K562 (cell line): ENCODE data around the gene COL8A2. TPM values are rescaled to one million over a fixed set of nuclear protein-coding genes. Genes with fewer than 3 reads are reported as not detected.

ENCODE experiments used
- ATAC-seq: fragments of 200-7000 bp; cut with Tn5 transposase; 3 replicates; pipeline ENCODE4 v1.9.1; 2020; ENCODE audit warnings: moderate library complexity
- BruUV-seq: library from RNA; stranded (reverse); fragments of 400-500 nt; replicated peaks from 2 replicates; lab custom pipeline; 2021; lab: Mats Ljungman, UMichigan
- CTCF ChIA-PET: fragments of 300-600 bp; formaldehyde crosslinking; extraction: SDS; loops from one replicate; lab custom pipeline; 2021; ENCODE audit warnings: low intra/inter-chr PET ratio; lab: Yijun Ruan, JAX
- POLR2A ChIA-PET: fragments of 300-600, 350-650 bp; sonication (Branson Sonifier 250); formaldehyde crosslinking; extraction: SDS; loops from one replicate; lab custom pipeline; 2021; ENCODE audit warnings: antibody characterized with exemption, inconsistent platforms; lab: Yijun Ruan, JAX
- DNase-seq, 4 experiments: peaks; one replicate each; pipeline versions ENCODE4 v3.0.0 to v3.0.0-alpha.2; 2011 to 2018; ENCODE audit warnings: low spot score in 3 of 4, mixed read lengths in 3 of 4; ENCODE audit errors: extremely low read depth in 1 of 4
- FAIRE-seq: peaks from 2 replicates; lab custom pipeline; 2011; peaks lifted over from hg19 to GRCh38; lab: Jason Lieb, UNC
- H2AFZ ChIP-seq: 2 replicates; pipeline ENCODE4 v1.6.0; 2011; ENCODE audit warnings: low read depth, low read length, control low read depth, inconsistent platforms
- H3K27ac ChIP-seq: fragments of 200-600 bp; 3 replicates; pipeline ENCODE4 v1.8.0; 2011; ENCODE audit warnings: low read depth, mild to moderate bottlenecking, control low read depth, inconsistent platforms, low read length, moderate library complexity, mixed read lengths; ENCODE audit errors: extremely low read depth
- H3K27me3 ChIP-seq, 2 experiments: fragments of 300-600 bp in 1 of 2; 2 replicates in 1 of 2; 3 replicates in 1 of 2; pipeline versions ENCODE4 v1.6.0 to v1.8.0; 2011; ENCODE audit warnings: inconsistent platforms in 2 of 2, low read length in 2 of 2, mild to moderate bottlenecking in 1 of 2, mixed read lengths in 1 of 2, moderate library complexity in 1 of 2; ENCODE audit not compliant: control insufficient read depth in 2 of 2, insufficient read depth in 2 of 2
- H3K36me3 ChIP-seq: fragments of 300-600 bp; 3 replicates; pipeline ENCODE4 v1.8.0; 2011; ENCODE audit warnings: mild to moderate bottlenecking, low read length, inconsistent platforms; ENCODE audit not compliant: control insufficient read depth, insufficient read depth
- H3K4me1 ChIP-seq, 2 experiments: fragments of 200-600 bp in 1 of 2; replicated peaks in 1 of 2; 2 replicates in 1 of 2; 3 replicates in 1 of 2; pipeline versions ENCODE4 v1.5.1 to v1.8.0; 2011; ENCODE audit warnings: inconsistent platforms in 2 of 2, low read length in 2 of 2, mild to moderate bottlenecking in 1 of 2, mixed read lengths in 1 of 2, moderate library complexity in 1 of 2; ENCODE audit not compliant: control insufficient read depth in 2 of 2, insufficient read depth in 2 of 2
- H3K4me2 ChIP-seq: 2 replicates; pipeline ENCODE4 v1.6.1; 2011; ENCODE audit warnings: low read length, control low read depth, inconsistent platforms, mixed read lengths; ENCODE audit not compliant: insufficient read depth
- H3K4me3 ChIP-seq: fragments of 200-600 bp; sonication (generic), shearing (Covaris generic); 2 replicates; pipeline ENCODE4 v1.5.1; 2016; ENCODE audit warnings: control low read depth, inconsistent platforms
- H3K79me2 ChIP-seq: fragments of 200-600 bp; 3 replicates; pipeline ENCODE4 v1.8.0; 2011; ENCODE audit warnings: low read length, inconsistent platforms; ENCODE audit not compliant: control insufficient read depth, insufficient read depth
- H3K9ac ChIP-seq, 2 experiments: 2 replicates each; pipeline versions ENCODE4 v1.6.0 to v1.6.1; 2011; ENCODE audit warnings: low read depth in 2 of 2, low read length in 2 of 2, control low read depth in 1 of 2, inconsistent platforms in 1 of 2, mild to moderate bottlenecking in 1 of 2, mixed read lengths in 1 of 2; ENCODE audit not compliant: insufficient read depth in 1 of 2
- H3K9me1 ChIP-seq: one replicate; pipeline ENCODE4 v1.6.0; 2011; ENCODE audit warnings: inconsistent platforms, mild to moderate bottlenecking, low read length, moderate library complexity; ENCODE audit not compliant: control insufficient read depth, insufficient read depth
- H3K9me3 ChIP-seq: replicated peaks from 2 replicates; pipeline ENCODE4 v1.5.1; 2011; ENCODE audit warnings: low read depth, low read length, inconsistent platforms; ENCODE audit not compliant: control insufficient read depth, insufficient read depth
- H4K20me1 ChIP-seq: replicated peaks from 2 replicates; pipeline ENCODE4 v1.6.1; 2011; ENCODE audit warnings: low read length, inconsistent platforms, mixed read lengths; ENCODE audit not compliant: control insufficient read depth, insufficient read depth
- CREB3 ChIP-seq: fragments of 450-650 bp; conservative IDR thresholded peaks from 2 replicates; pipeline ENCODE4 v1.6.1; 2016; ENCODE audit warnings: missing genetic modification characterization, low read depth, mild to moderate bottlenecking, missing compliant biosample characterization, moderate library complexity
- ELF4 ChIP-seq: fragments of 450-650 bp; formaldehyde crosslinking; IDR thresholded peaks from 2 replicates; pipeline ENCODE4 v1.4.0; 2022; ENCODE audit warnings: missing genetic modification characterization
- KDM1A ChIP-seq, 2 experiments: fragments of 450-650 bp; IDR thresholded peaks; 2 replicates each; pipeline ENCODE4 v1.6.1; 2016; ENCODE audit warnings: mild to moderate bottlenecking in 2 of 2
- MEIS2 ChIP-seq: fragments of 450-650 bp; IDR thresholded peaks from 2 replicates; pipeline ENCODE4 v1.6.1; 2014; ENCODE audit warnings: mild to moderate bottlenecking; ENCODE audit not compliant: partially characterized antibody
- NCOA4 ChIP-seq: fragments of 450-650 bp; IDR thresholded peaks from 2 replicates; pipeline ENCODE4 v1.6.1; 2018; ENCODE audit warnings: mild to moderate bottlenecking; ENCODE audit not compliant: partially characterized antibody
- NR2C1 ChIP-seq, 2 experiments: fragments of 450-650 bp; IDR thresholded peaks; 2 replicates each; pipeline ENCODE4 v1.6.1; 2017; ENCODE audit warnings: mild to moderate bottlenecking in 2 of 2, antibody characterized with exemption in 1 of 2, inconsistent platforms in 1 of 2, missing compliant biosample characterization in 1 of 2, missing genetic modification characterization in 1 of 2
- PRMT5 ChIP-seq: sonication (generic); formaldehyde crosslinking; IDR thresholded peaks from 2 replicates; pipeline ENCODE4 v1.5.0; 2020; ENCODE audit warnings: missing genetic modification reagents
- PYGO2 ChIP-seq: fragments of 450-650 bp; IDR thresholded peaks from 2 replicates; pipeline ENCODE4 v1.6.1; 2016; ENCODE audit warnings: mild to moderate bottlenecking, missing genetic modification characterization, moderate library complexity, missing compliant biosample characterization
- RCOR1 ChIP-seq, 2 experiments: IDR thresholded peaks; 2 replicates each; pipeline ENCODE4 v1.6.1; 2012; ENCODE audit warnings: low read depth in 2 of 2, low read length in 2 of 2, borderline replicate concordance in 1 of 2, improper control_type of control experiment in 1 of 2
- TCF7L2 ChIP-seq: fragments of 150-350 bp; IDR thresholded peaks from 2 replicates; pipeline ENCODE4 v1.6.1; 2016; ENCODE audit warnings: low read depth, mild to moderate bottlenecking, low read length, moderate library complexity
- ZBTB8A ChIP-seq: fragments of 450-650 bp; IDR thresholded peaks from 2 replicates; pipeline ENCODE4 v1.6.1; 2018; ENCODE audit warnings: mild to moderate bottlenecking, moderate library complexity; ENCODE audit not compliant: partially characterized antibody
- ZNF197 ChIP-seq: fragments of 200-800 bp; sonication (Bioruptor generic); IDR thresholded peaks from 2 replicates; pipeline ENCODE4 v1.6.1; 2016; ENCODE audit warnings: low read depth, missing genetic modification characterization, missing compliant biosample characterization
- ZNF592 ChIP-seq: fragments of 450-650 bp; IDR thresholded peaks from 2 replicates; pipeline ENCODE4 v1.6.1; 2017; ENCODE audit warnings: antibody characterized with exemption, mild to moderate bottlenecking
- WGBS: fragments of 100-300 bp; shearing (Covaris generic); methylation state at CpG from one replicate; pipeline ENCODE4 v1.1.6; 2016; ENCODE audit warnings: low coverage, mixed read lengths; ENCODE audit not compliant: insufficient coverage; ENCODE audit errors: missing lambda C conversion rate; 5-methylcytosine and 5-hydroxymethylcytosine counted together
- in situ Hi-C: fragments of 300-500 bp; cut with MboI; formaldehyde crosslinking; loops from 4 replicates; pipeline ENCODE4 v1.15.0; 2018; ENCODE audit warnings: inconsistent platforms, mixed read lengths
- intact Hi-C: fragments of 100-400 bp; cut with micrococcal nuclease; formaldehyde crosslinking; loops from 2 replicates; pipeline ENCODE4 v1.14.2; 2022
- polyA plus RNA-seq, 8 experiments: library from polyadenylated mRNA; depleted of rRNA in 4 of 8; stranded (reverse) in 5 of 8; unstranded in 3 of 8; fragments of >200 nt; fragmentation: Nextera tagmentation in 2 of 8; fragmentation: Illumina TruSeq in 1 of 8; extraction: Ambion mirVana in 2 of 8; extraction: Trizol in 1 of 8; gene quantifications; 2 replicates each; pipeline versions ENCODE4 v1.2.1 to v1.2.3, GENCODE V29; 2011 to 2014; ENCODE audit warnings: inconsistent platforms in 1 of 8, missing spikeins in 1 of 8
- total RNA-seq, 7 experiments: library from RNA; depleted of rRNA in 6 of 7; stranded (reverse); fragments of >200 nt in 6 of 7; fragmentation: Illumina TruSeq in 2 of 7; extraction: Trizol in 2 of 7; gene quantifications; 2 replicates each; pipeline versions ENCODE4 v1.2.1 to v1.2.3, GENCODE V29; 2011 to 2021; ENCODE audit warnings: low replicate concordance in 1 of 7

Gene COL8A2
- total and polyA plus RNA-seq, 9 of the 15 experiments (the other 6 are each of a cell fraction or from before 2014, with no cell fraction given) = 0.03 to 0.14 (median 0.04) TPM; not detected in 5

GRCh38 chr1:36076979-36077573, 47.9 kb downstream of the COL8A2 start:
- Histone ChIP-seq H2AFZ (no peak overlapping the region), H3K27ac (no peak overlapping the region), H3K79me2 (no peaks in the 10 kb centered on the region), H3K36me3 (no peaks in the 10 kb centered on the region), H3K4me2 (no peak overlapping the region), H3K9me3 (no peaks in the 10 kb centered on the region), H4K20me1 (no peaks in the 10 kb centered on the region), H3K4me1 (no peaks in the 10 kb centered on the region; a peak in 2 of 5 replicates), H3K4me3 (no peak overlapping the region), H3K27me3 (no peaks in the 10 kb centered on the region), H3K9ac (no peak overlapping the region), H3K9me1 (no peaks in the 10 kb centered on the region)
- in situ Hi-C loops = no loop called here
- intact Hi-C loops = no loop called here
- ATAC-seq (no peak), DNase-seq (no peak), FAIRE-seq (no peak)
- no TSS peak for BruUV-seq
- ChIA-PET POLR2A (interaction anchor here (1.6 kb wide), 1 partner anchor 18 kb away, joined by 3 read pairs; no protein-coding TSS in a partner anchor), CTCF (no interaction called here)
- TF ChIP-seq NR2C1 (IDR thresholded peaks at IDR 0.05) (no peak), NR2C1 (tag; IDR thresholded peaks at IDR 0.05) (no peak), ZNF197 (no peak), RCOR1 (IDR thresholded peaks at IDR 0.05; ENCODE audit: borderline replicate concordance in 1 of 2, low read depth in 2 of 2, low read length in 2 of 2) (peak in 1 of 2 experiments; percentile 63; a peak in 2 of 4 replicates), PYGO2 (tag) (no peak), MEIS2 (no peak), ZBTB8A (no peak), TCF7L2 (no peak), CREB3 (tag) (no peak), ZNF592 (no peak), NCOA4 (no peak), PRMT5 (CRISPR knock-in tag) (no peak), KDM1A (IDR thresholded peaks at IDR 0.05) (peak; percentile 79 to 86), ELF4 (no peak)
- 17% methylated on average over 4 of the region's 4 CpGs for WGBS
